Heart left ventricle (tissue), 16 donors: ENCODE measurements around the gene SGSH. TPM values are rescaled to one million over a fixed set of nuclear protein-coding genes. Genes with fewer than 3 reads are reported as not detected.

ENCODE experiments used
- ATAC-seq, 4 donors: fragments of 200-7000 bp; cut with Tn5 transposase; one replicate each; pipeline ENCODE4 v1.9.1; 2020 to 2022; ENCODE audit warnings: moderate library complexity in 4 of 4, mild to moderate bottlenecking in 3 of 4, moderate number of reproducible peaks in 1 of 4
- DNase-seq, 5 donors: peaks; one replicate each; pipeline ENCODE4 v3.0.0-alpha.2; 2020
- H3K27ac ChIP-seq, 12 donors: fragments of 200-600 bp; sonication (generic) in 4 of 12; one replicate each; pipeline versions ENCODE4 v1.5.0 to v1.8.0; 2016 to 2022; ENCODE audit warnings: mild to moderate bottlenecking in 2 of 12
- H3K27me3 ChIP-seq, 9 donors: fragments of 200-600 bp; sonication (generic) in 2 of 9; one replicate each; pipeline versions ENCODE4 v1.5.1 to v1.8.0; 2016 to 2022; ENCODE audit warnings: mild to moderate bottlenecking in 3 of 9
- H3K36me3 ChIP-seq, 9 donors: fragments of 200-600 bp; sonication (generic) in 2 of 9; one replicate each; pipeline versions ENCODE4 v1.5.0 to v1.8.0; 2018 to 2022; ENCODE audit warnings: mild to moderate bottlenecking in 2 of 9
- H3K4me1 ChIP-seq, 12 donors: fragments of 200-600 bp; sonication (generic) in 4 of 12; one replicate each; pipeline versions ENCODE4 v1.5.0 to v1.8.0; 2016 to 2022; ENCODE audit warnings: mild to moderate bottlenecking in 3 of 12
- H3K4me3 ChIP-seq, 12 donors: fragments of 200-600 bp; sonication (generic) in 4 of 12; one replicate each; pipeline versions ENCODE4 v1.5.0 to v1.8.0; 2017 to 2022; ENCODE audit warnings: mild to moderate bottlenecking in 9 of 12, moderate library complexity in 4 of 12
- H3K9me3 ChIP-seq, 12 donors: fragments of 200-600 bp; sonication (generic) in 4 of 12; one replicate each; pipeline versions ENCODE4 v1.5.0 to v1.8.0; 2016 to 2022; ENCODE audit warnings: mild to moderate bottlenecking in 1 of 12
- POLR2A ChIP-seq, 2 donors: fragments of 450-650 bp; IDR thresholded peaks; one replicate each; pipeline ENCODE4 v1.6.1; 2017; ENCODE audit warnings: antibody characterized with exemption in 2 of 2, mild to moderate bottlenecking in 2 of 2, moderate library complexity in 2 of 2
- WGBS, 4 donors: extraction: QIAGEN DNeasy Blood & Tissue Kit in 2 of 4; methylation state at CpG; one replicate each; pipeline versions ENCODE4 v1.1.5 to v1.1.7; 2013 to 2018; 5-methylcytosine and 5-hydroxymethylcytosine counted together
- intact Hi-C, 10 donors: fragments of 100-400 bp; cut with DNase I; formaldehyde crosslinking; loops; one replicate each; pipeline versions ENCODE4 v1.11.1 to v1.14.2; 2022
- polyA plus RNA-seq, 2 donors: library from polyadenylated mRNA; stranded (reverse); fragments of 200-250 nt; gene quantifications; one replicate each; pipeline ENCODE4 v1.2.3, GENCODE V29; 2013
- total RNA-seq, 9 donors: library from RNA; depleted of rRNA in 2 of 9; stranded (reverse); fragments of >200 nt in 2 of 9; fragmentation: NEBNext Ultra II Directional in 3 of 9; extraction: Animal tissue kit (Norgen Biotek cat#: 25700) in 3 of 9; gene quantifications; one replicate each; pipeline versions ENCODE4 v1.1.0 to v1.2.4, GENCODE V29; 2016 to 2023
- TF ChIP-seq, protein P1 (sequence below), 12 donors: fragments of 200-600 bp; sonication (generic) in 4 of 12; IDR thresholded peaks; one replicate each; pipeline versions ENCODE4 v1.5.0 to v1.8.0; 2018 to 2022; ENCODE audit warnings: antibody characterized with exemption in 12 of 12, mild to moderate bottlenecking in 5 of 12
- donor health status: ischemic (EF 13 %, LVEDD 7.1; RV severe dilation, severe dysfunction).
- donor health status: healthy with polysubstance abuse.
- donor health status: DM: no; HTN: yes; CAD: no.
- donor health status: DM: no; HTN: no; CAD: no.
- donor health status: ischemic (EF 25% LVEDD 6.9; RV normal size, moderate dysfunction).
- donor health status: ischemic (EF 25% LVEDD 5.7; RV mildly dilated, moderate dysfunction).
- donor health status: healthy.
- donor health status: DM: yes; HTN: yes; CAD: no.
- donor health status: ischemic (EF 35%, LVEDD 5.7; RV mildly dilated, moderate dysfunction).
- donor health status: nonischemic (EF 11% LVEDD 7.7; RV severe dilation, severe dysfunction).
- donor health status: DM: yes; HTN: yes; CAD: no.
- donor health status: PGD.
- donor health status: ischemic (EF 29% LVEDD 5.4; RV normal size, mild dysfunction).
- donor health status: nonischemic (EF 23%, LVEDD 6.1; RV moderate dilation, normal function).

The SGSH gene
- total and polyA plus RNA-seq, 11 donors = 6.4 to 27.0 (median 13.4) TPM

DNA sequence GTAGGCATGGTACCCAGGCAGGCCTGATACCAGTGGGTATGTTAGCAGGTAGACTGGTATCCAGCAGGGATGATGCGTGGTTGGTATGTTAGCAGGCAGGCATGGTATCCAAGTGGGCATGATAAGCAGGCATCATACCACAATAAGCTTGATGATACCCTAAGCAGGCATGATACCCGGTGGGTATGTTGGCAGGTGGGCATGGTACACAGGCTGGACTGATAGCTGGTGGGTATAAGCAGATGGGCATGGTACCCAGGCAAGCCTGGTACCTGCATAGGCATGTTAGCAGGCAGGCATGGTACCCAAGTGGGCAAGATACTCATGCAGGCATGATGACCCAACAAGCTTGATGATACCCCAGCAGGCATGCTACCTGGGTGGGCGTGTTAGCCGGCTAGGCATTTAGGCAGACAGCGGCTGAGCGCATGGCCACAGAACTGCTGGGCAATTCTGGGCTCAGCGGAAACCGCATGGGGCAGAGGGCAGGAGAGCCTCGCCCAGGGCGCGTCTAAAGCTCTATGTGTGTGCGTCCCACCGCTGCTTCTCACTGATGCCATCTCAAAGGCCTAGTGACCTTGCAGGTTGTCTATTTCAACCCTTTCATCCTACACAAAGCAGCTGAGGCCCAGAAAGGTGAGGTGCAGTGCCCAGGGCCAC, 2.3 kb downstream of the SGSH start:
- intact Hi-C loops = loop anchor here in 1 of 10 donors (2.0 kb wide), 1 partner anchor 71 kb away; the partner anchor contains the start of gene EIF4A3
- WGBS, 4 donors = 94 to 97% (median 95%) methylated on average over 12 to 13 of the region's 13 CpGs
- TF ChIP-seq POLR2A (IDR thresholded peaks at IDR 0.05) = no peak
- TF ChIP-seq, protein P1, sequence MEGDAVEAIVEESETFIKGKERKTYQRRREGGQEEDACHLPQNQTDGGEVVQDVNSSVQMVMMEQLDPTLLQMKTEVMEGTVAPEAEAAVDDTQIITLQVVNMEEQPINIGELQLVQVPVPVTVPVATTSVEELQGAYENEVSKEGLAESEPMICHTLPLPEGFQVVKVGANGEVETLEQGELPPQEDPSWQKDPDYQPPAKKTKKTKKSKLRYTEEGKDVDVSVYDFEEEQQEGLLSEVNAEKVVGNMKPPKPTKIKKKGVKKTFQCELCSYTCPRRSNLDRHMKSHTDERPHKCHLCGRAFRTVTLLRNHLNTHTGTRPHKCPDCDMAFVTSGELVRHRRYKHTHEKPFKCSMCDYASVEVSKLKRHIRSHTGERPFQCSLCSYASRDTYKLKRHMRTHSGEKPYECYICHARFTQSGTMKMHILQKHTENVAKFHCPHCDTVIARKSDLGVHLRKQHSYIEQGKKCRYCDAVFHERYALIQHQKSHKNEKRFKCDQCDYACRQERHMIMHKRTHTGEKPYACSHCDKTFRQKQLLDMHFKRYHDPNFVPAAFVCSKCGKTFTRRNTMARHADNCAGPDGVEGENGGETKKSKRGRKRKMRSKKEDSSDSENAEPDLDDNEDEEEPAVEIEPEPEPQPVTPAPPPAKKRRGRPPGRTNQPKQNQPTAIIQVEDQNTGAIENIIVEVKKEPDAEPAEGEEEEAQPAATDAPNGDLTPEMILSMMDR (IDR thresholded peaks at IDR 0.05) = no peak
- Histone ChIP-seq H3K27me3 (no peaks in the 10 kb centered on the region), H3K27ac (no peak overlapping the region), H3K9me3 (no peaks in the 10 kb centered on the region), H3K4me1 (peaks cover 0 to 38% (median 15%) of the 10 kb centered on the region in 12 donors), H3K36me3 (peaks cover 0 to 55% (median 12%) of the 10 kb centered on the region in 9 donors), H3K4me3 (no peak overlapping the region)
- no peak for ATAC-seq
- DNase-seq = no peak

DNA sequence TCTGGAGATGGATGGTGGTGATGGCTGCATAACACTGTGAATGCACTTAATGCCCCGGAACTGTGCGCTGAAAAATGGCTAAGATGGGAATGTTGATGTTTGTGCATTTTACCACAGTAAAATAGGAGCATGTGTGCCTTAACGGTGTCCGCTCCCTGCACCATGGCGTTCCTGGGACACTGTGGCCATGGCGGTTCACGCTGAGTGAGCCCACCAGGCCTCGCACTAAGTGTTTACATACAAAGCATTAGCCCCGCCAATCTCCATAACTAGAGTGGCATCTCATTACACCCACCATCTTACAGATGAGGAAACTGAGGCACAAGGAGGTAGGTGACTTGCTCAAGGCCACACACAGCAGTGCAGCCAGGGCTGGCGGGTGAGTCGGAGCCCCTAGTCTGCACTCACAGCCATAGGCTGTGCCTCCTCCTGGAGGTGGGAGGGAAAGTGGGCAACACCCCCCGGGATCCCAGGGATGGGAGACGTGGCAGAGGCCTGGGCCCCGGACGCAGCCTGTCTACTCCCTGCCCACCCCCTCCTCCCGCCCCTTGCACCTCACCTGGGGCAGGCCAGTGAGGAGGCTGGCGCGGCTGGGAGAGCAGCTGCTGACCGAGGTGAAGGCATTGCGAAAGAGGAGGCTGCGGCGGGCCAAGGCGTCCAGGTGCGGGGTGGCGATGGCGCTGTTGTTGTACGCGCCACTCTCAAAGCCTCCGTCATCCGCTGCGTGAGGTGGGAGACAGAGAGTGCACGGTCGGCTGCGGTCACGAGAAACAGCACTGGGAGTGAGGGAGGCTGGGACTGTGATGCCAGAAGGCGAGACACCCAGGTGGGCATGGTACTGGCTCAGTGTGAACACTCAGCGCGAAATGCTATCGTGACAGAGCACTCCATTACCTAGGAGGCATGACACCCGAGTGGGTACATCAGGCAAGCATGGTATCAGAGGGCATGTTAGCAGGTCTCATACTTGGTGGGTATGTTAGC, 3.4 kb downstream of the SGSH start:
- TF ChIP-seq, protein P1 (IDR thresholded peaks at IDR 0.05) = no peak
- no peak for TF ChIP-seq POLR2A (IDR thresholded peaks at IDR 0.05)

DNA sequence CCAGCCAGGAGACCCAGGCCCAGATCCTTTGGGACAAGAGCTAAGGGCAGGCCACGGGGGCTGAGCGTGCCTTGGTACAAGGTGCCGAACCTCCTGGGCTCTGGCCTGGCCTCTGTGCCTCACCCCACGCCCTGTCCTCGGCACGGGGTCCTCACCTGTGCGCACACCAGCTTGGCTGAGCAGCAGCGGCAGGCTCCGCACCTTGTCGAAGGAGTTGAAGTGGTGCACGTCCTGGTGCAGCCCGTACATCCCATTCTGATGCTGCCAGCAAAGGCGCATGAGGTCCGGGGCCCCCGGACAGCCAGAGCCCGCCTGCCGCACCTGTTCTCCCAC, 5.3 kb downstream of the SGSH start:
- peak in 1 of 5 donors; percentile 63 for DNase-seq
- ATAC-seq = no peak
- no peak overlapping the region for H3K27ac ChIP-seq
- H3K27me3 ChIP-seq = no peaks in the 10 kb centered on the region
- peaks cover 0 to 27% (median 7%) of the 10 kb centered on the region in 12 donors for H3K4me1 ChIP-seq
- 88 to 97% (median 94%) methylated on average over 12 to 17 of the region's 17 CpGs for WGBS, 4 donors
- peaks cover 0 to 84% (median 35%) of the 10 kb centered on the region in 9 donors for H3K36me3 ChIP-seq
- TF ChIP-seq POLR2A (IDR thresholded peaks at IDR 0.05) = no peak
- TF ChIP-seq, protein P1 (IDR thresholded peaks at IDR 0.05) = no peak
- no peaks in the 10 kb centered on the region for H3K9me3 ChIP-seq
- no peak overlapping the region for H3K4me3 ChIP-seq
- intact Hi-C loops = no loop called here

More for the DNA sequence above, 3.4 kb downstream of the SGSH start:
- no peak for ATAC-seq
- Histone ChIP-seq H3K9me3 (no peaks in the 10 kb centered on the region), H3K36me3 (peaks cover 0 to 64% (median 17%) of the 10 kb centered on the region in 9 donors), H3K27ac (no peak overlapping the region), H3K4me1 (peaks cover 0 to 38% (median 15%) of the 10 kb centered on the region in 12 donors), H3K4me3 (no peak overlapping the region), H3K27me3 (no peaks in the 10 kb centered on the region)
- WGBS, 4 donors = 97 to 98% (median 97%) methylated on average over 39 to 40 of the region's 40 CpGs
- intact Hi-C loops = no loop called here
- no peak for DNase-seq
